ENCODE results near the gene OPCML. TPM values are rescaled to one million over a fixed set of nuclear protein-coding genes. Genes with fewer than 3 reads are reported as not detected.

The OPCML gene
- total RNA-seq, 4 donors from 2014 or later, result 0.33 TPM; not detected in 3

DNA sequence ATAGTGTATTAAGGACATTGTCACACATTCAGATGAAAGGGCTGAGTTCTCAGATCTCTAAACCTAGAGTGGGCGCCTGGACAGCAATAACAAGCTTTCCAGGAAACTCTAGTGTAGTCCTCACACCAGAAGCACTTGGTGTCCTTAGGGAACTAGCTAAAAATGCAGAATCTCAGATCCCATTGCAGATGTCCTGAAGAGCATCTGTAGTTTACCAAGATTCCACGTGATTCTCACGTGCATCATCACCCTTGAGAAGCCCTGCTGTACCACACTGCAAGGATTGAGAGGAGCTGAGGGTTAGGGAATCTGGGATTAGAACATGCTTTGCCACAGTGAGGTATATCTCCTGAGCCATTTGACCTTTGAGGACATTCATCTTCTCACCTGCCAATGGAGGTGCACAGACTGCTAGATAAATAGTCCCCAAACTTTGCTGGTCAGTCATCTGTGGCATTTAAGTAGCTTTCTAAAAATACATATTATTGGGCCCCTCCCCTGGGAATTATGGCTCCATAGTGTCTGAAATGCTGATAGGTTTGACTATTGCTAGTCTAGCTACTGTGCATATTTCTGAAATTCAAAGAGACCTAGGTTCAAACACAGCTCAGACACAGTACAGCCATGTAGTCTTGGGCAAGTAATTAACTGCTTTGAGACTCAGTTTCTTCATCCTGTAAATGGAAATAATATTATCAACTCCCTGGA is 1068.9 kb downstream of the OPCML start:
- Histone ChIP-seq H3K36me3 (no peaks in the 10 kb centered on the region), H3K4me1 (no peaks in the 10 kb centered on the region), H3K27ac (no peak overlapping the region), H3K4me3 (replicated peaks in 1 of 3) (no peak overlapping the region), H3K9me3 (no peaks in the 10 kb centered on the region), H3K27me3 (no peaks in the 10 kb centered on the region)
- intact Hi-C loops (cut with DNase I), result no loop called here
- TF ChIP-seq, protein P1, sequence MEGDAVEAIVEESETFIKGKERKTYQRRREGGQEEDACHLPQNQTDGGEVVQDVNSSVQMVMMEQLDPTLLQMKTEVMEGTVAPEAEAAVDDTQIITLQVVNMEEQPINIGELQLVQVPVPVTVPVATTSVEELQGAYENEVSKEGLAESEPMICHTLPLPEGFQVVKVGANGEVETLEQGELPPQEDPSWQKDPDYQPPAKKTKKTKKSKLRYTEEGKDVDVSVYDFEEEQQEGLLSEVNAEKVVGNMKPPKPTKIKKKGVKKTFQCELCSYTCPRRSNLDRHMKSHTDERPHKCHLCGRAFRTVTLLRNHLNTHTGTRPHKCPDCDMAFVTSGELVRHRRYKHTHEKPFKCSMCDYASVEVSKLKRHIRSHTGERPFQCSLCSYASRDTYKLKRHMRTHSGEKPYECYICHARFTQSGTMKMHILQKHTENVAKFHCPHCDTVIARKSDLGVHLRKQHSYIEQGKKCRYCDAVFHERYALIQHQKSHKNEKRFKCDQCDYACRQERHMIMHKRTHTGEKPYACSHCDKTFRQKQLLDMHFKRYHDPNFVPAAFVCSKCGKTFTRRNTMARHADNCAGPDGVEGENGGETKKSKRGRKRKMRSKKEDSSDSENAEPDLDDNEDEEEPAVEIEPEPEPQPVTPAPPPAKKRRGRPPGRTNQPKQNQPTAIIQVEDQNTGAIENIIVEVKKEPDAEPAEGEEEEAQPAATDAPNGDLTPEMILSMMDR (IDR thresholded peaks at IDR 0.05), result no peak
- TF ChIP-seq POLR2A (IDR thresholded peaks at IDR 0.05), result no peak
- DNase-seq, result no peak
- 75 to 81% methylated on average over 3 of the region's 3 CpGs for WGBS, 2 donors

DNA sequence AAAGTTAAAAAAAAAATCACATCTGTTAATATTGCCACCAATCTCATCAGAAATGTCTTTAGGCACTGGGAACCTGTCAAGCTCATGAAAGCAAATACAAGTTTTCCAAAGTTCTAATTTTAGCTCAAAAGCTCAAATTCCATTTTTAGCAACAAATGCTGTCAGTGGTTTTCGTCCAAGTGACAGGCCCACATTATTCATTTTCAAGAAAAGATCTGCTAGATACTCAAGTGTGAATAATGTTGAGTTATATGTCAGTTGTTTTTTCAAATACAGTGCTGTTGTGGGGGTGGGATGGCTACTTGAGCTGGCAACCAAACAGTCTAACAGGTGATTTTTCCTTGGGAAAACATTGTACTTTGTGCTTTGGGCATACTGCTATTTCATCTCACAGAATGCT is 1072.6 kb downstream of the OPCML start:
- no peak overlapping the region for H3K27ac ChIP-seq

DNA sequence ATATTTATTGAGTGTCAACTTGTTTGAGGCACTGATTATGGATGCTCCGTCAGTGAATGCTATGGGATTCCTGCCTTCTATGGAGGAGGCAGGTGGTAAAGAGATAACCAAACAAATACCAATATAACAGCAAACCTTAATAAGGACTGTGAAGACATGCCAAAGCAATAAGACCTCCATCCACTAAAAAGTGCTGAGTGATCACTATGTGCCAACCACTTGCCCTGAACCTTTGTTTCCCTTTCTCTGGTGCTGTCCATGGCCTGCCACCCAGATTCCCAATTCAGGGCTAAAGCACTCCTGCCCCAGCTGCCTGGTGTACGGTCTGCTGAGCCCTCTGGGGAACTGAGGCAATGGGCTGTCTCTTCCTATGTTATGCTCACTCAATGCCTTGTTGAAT is 1074.9 kb downstream of the OPCML start:
- H3K27ac ChIP-seq, result no peak overlapping the region
- no peaks in the 10 kb centered on the region for H3K36me3 ChIP-seq
- no peaks in the 10 kb centered on the region for H3K27me3 ChIP-seq
- WGBS, 2 donors, result 79 to 83% methylated on average over 2 of the region's 2 CpGs
- H3K4me3 ChIP-seq (replicated peaks in 1 of 3), result no peak overlapping the region
- no peak for TF ChIP-seq POLR2A (IDR thresholded peaks at IDR 0.05)
- TF ChIP-seq, protein P1 (IDR thresholded peaks at IDR 0.05), result no peak
- intact Hi-C loops (cut with DNase I), result no loop called here
- H3K4me1 ChIP-seq, result no peaks in the 10 kb centered on the region
- DNase-seq, result no peak
- H3K9me3 ChIP-seq, result no peaks in the 10 kb centered on the region

More for the DNA sequence above, 1072.6 kb downstream of the OPCML start:
- Histone ChIP-seq H3K27me3 (no peaks in the 10 kb centered on the region), H3K36me3 (no peaks in the 10 kb centered on the region), H3K4me1 (no peaks in the 10 kb centered on the region), H3K9me3 (no peaks in the 10 kb centered on the region), H3K4me3 (replicated peaks in 1 of 3) (no peak overlapping the region)
- 85 to 88% methylated on average over 1 of the region's 1 CpG for WGBS, 2 donors
- TF ChIP-seq POLR2A (IDR thresholded peaks at IDR 0.05), result no peak
- DNase-seq, result no peak
- intact Hi-C loops (cut with DNase I), result no loop called here

DNA sequence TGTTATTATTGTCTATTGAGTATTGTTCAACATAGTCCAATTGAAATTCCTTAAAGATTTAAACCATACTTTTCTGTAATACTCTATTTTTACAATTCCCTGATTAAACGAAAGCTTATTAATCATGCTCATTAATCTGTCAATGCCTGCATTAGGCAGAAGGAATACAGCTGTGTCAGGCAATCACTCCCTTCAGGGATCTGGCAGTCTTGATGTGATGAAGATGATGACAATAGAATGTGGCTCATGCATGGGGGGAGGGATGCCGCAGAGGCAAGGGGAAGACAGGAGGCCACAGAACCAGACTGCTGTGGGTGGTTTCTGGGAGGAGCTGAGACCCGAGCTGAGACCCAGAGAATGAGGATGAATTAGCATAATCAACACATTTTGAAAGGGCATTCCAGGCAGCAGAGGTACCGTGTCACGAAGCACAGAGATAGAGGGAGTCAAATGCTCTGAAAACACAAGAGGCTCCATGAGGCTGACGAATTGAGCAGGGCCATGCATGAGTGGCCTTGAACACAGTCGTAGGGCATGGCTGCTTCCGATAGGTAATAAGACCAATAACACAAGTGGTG is 1075.5 kb downstream of the OPCML start:
- no peaks in the 10 kb centered on the region for H3K9me3 ChIP-seq
- no peak overlapping the region for H3K27ac ChIP-seq
- no peak overlapping the region for H3K4me3 ChIP-seq (replicated peaks in 1 of 3)
- 38 to 46% methylated on average over 8 of the region's 8 CpGs for WGBS, 2 donors
- DNase-seq, result peak; percentile 8 to 15
- no peaks in the 10 kb centered on the region for H3K4me1 ChIP-seq
- H3K36me3 ChIP-seq, result no peaks in the 10 kb centered on the region
- H3K27me3 ChIP-seq, result no peaks in the 10 kb centered on the region
- TF ChIP-seq POLR2A (IDR thresholded peaks at IDR 0.05), result no peak
- TF ChIP-seq, protein P1 (IDR thresholded peaks at IDR 0.05), result no peak
- intact Hi-C loops (cut with DNase I), result no loop called here

DNA sequence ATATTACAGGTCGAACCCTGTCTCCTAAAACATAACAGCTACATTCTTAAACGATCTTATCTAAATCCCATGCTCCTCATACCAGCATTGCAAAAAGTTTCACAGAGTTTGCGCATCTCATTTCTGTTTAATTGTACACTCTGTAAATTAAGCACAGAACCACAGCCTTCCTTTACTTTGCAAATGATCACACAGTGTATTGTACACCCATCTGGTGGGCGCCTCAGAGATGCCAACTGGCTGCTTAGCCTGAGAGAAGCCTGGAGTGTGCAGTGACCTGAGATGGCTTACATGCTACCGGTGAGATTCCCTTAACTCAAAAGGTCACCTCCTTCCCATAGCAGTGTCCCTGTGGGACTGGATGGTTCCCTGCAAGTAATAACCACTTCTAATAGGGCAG is 1077.3 kb downstream of the OPCML start:
- TF ChIP-seq POLR2A (IDR thresholded peaks at IDR 0.05), result no peak
- TF ChIP-seq, protein P1 (IDR thresholded peaks at IDR 0.05), result no peak
- 84 to 85% methylated on average over 5 of the region's 5 CpGs for WGBS, 2 donors
- H3K4me3 ChIP-seq (replicated peaks in 1 of 3), result no peak overlapping the region
- DNase-seq, result no peak
- intact Hi-C loops (cut with DNase I), result no loop called here
- H3K4me1 ChIP-seq, result no peaks in the 10 kb centered on the region
- H3K36me3 ChIP-seq, result no peaks in the 10 kb centered on the region
- H3K27me3 ChIP-seq, result no peaks in the 10 kb centered on the region
- H3K27ac ChIP-seq, result no peak overlapping the region
- H3K9me3 ChIP-seq, result no peaks in the 10 kb centered on the region
